HepG2 (cell line): ENCODE results near the gene GMPPB. TPM values are rescaled to one million over a fixed set of nuclear protein-coding genes. Genes with fewer than 3 reads are reported as not detected.

ENCODE experiments used
- DPF2 ChIP-seq: sonication (generic); formaldehyde crosslinking; IDR thresholded peaks from 2 replicates; pipeline ENCODE4 v1.4.0; 2020; ENCODE audit warnings: mild to moderate bottlenecking, low read depth, missing genetic modification reagents, borderline replicate concordance
- GTF3A ChIP-seq: sonication (generic); formaldehyde crosslinking; conservative IDR thresholded peaks from 2 replicates; pipeline ENCODE4 v1.4.0; 2020; ENCODE audit warnings: mild to moderate bottlenecking, missing genetic modification reagents
- HES4 ChIP-seq: sonication (generic); formaldehyde crosslinking; IDR thresholded peaks from 2 replicates; pipeline ENCODE4 v1.9.0; 2021; ENCODE audit warnings: mild to moderate bottlenecking, missing genetic modification reagents, borderline replicate concordance
- IRF1 ChIP-seq: sonication (generic); formaldehyde crosslinking; IDR thresholded peaks from 2 replicates; pipeline ENCODE4 v1.4.0; 2020; ENCODE audit warnings: low read depth, mild to moderate bottlenecking, missing genetic modification reagents
- ISX ChIP-seq: sonication (generic); formaldehyde crosslinking; conservative IDR thresholded peaks from 2 replicates; pipeline ENCODE4 v1.5.0; 2020; ENCODE audit warnings: missing genetic modification reagents
- KMT2B ChIP-seq: IDR thresholded peaks from 2 replicates; pipeline ENCODE4 v1.6.1; 2016; ENCODE audit warnings: missing genetic modification reagents, missing compliant biosample characterization
- NCOA2 ChIP-seq: sonication (generic); formaldehyde crosslinking; IDR thresholded peaks from 2 replicates; pipeline ENCODE4 v1.8.0; 2022; ENCODE audit warnings: inconsistent platforms
- PBX2 ChIP-seq: IDR thresholded peaks from 2 replicates; pipeline ENCODE4 v1.6.1; 2016; ENCODE audit warnings: control low read depth
- PHF8 ChIP-seq: sonication (generic); formaldehyde crosslinking; IDR thresholded peaks from 2 replicates; pipeline ENCODE4 v1.5.0; 2020; ENCODE audit warnings: missing genetic modification reagents
- SAP130 ChIP-seq: IDR thresholded peaks from 2 replicates; pipeline ENCODE4 v1.6.1; 2016; ENCODE audit warnings: low read depth
- SMAD1 ChIP-seq: sonication (generic); formaldehyde crosslinking; IDR thresholded peaks from 2 replicates; pipeline ENCODE4 v1.4.0; 2020; ENCODE audit warnings: missing genetic modification reagents, low read depth, mild to moderate bottlenecking, borderline replicate concordance
- SRSF4 ChIP-seq: fragments of 200-400 bp; formaldehyde crosslinking; IDR thresholded peaks from one replicate; pipeline ENCODE4 v1.6.1; 2018; ENCODE audit warnings: mild to moderate bottlenecking, low read depth, low read length, moderate library complexity; ENCODE audit not compliant: poor library complexity, severe bottlenecking
- TOPORS ChIP-seq: sonication (generic); formaldehyde crosslinking; IDR thresholded peaks from 2 replicates; pipeline ENCODE4 v1.8.0; 2023; ENCODE audit warnings: mild to moderate bottlenecking, missing genetic modification reagents
- ZBTB7B ChIP-seq: sonication (generic); formaldehyde crosslinking; IDR thresholded peaks from 2 replicates; pipeline ENCODE4 v1.4.0; 2020; ENCODE audit warnings: missing genetic modification reagents
- ZFAT ChIP-seq: sonication (generic); formaldehyde crosslinking; conservative IDR thresholded peaks from 2 replicates; pipeline ENCODE4 v1.8.1; 2023; ENCODE audit warnings: missing genetic modification reagents, inconsistent platforms
- ZKSCAN5 ChIP-seq: sonication (generic); formaldehyde crosslinking; IDR thresholded peaks from 2 replicates; pipeline ENCODE4 v1.5.1; 2020; ENCODE audit warnings: mild to moderate bottlenecking, missing genetic modification reagents
- ZNF292 ChIP-seq: sonication (generic); formaldehyde crosslinking; IDR thresholded peaks from 2 replicates; pipeline ENCODE4 v1.8.1; 2022; ENCODE audit warnings: mild to moderate bottlenecking, low read depth, missing genetic modification reagents, borderline replicate concordance
- ZNF296 ChIP-seq: sonication (generic); formaldehyde crosslinking; conservative IDR thresholded peaks from 2 replicates; pipeline ENCODE4 v1.5.0; 2020; ENCODE audit warnings: mild to moderate bottlenecking, missing genetic modification reagents
- ZNF337 ChIP-seq: sonication (generic); formaldehyde crosslinking; IDR thresholded peaks from 2 replicates; pipeline ENCODE4 v1.5.1; 2020; ENCODE audit warnings: missing genetic modification reagents, low read depth, mild to moderate bottlenecking, borderline replicate concordance
- ZNF569 ChIP-seq: sonication (generic); formaldehyde crosslinking; IDR thresholded peaks from 2 replicates; pipeline ENCODE4 v1.5.0; 2020; ENCODE audit warnings: mild to moderate bottlenecking, missing genetic modification reagents, moderate library complexity, borderline replicate concordance
- ZNF788 ChIP-seq: sonication (generic); formaldehyde crosslinking; IDR thresholded peaks from 2 replicates; pipeline ENCODE4 v1.5.0; 2020; ENCODE audit warnings: mild to moderate bottlenecking, missing genetic modification reagents, borderline replicate concordance
- ZNF850 ChIP-seq: sonication (generic); formaldehyde crosslinking; conservative IDR thresholded peaks from 2 replicates; pipeline ENCODE4 v1.9.0; 2021; ENCODE audit warnings: mild to moderate bottlenecking, missing genetic modification reagents
- ZNF883 ChIP-seq: sonication (generic); formaldehyde crosslinking; IDR thresholded peaks from 2 replicates; pipeline ENCODE4 v1.5.1; 2020; ENCODE audit warnings: mild to moderate bottlenecking, missing genetic modification reagents; ENCODE audit errors: not compliant biosample characterization
- polyA plus RNA-seq, 8 experiments: library from polyadenylated mRNA; depleted of rRNA in 3 of 8; stranded (reverse) in 7 of 8; unstranded in 1 of 8; fragments of >200 nt; fragmentation: Illumina TruSeq in 4 of 8; extraction: Trizol in 4 of 8; gene quantifications; 2 replicates each; pipeline versions ENCODE4 v1.2.1 to v1.2.3, GENCODE V29; 2011 to 2016; ENCODE audit warnings: low read depth in 4 of 8, missing spikeins in 1 of 8, mixed read lengths in 1 of 8; ENCODE audit not compliant: insufficient read depth in 1 of 8
- total RNA-seq, 5 experiments: library from RNA; depleted of rRNA; stranded (reverse); fragments of >200 nt; fragmentation: Illumina TruSeq; extraction: Trizol; gene quantifications; 2 replicates each; pipeline ENCODE4 v1.2.3, GENCODE V29; 2016; ENCODE audit warnings: low read depth in 1 of 5
- TF ChIP-seq, protein P1 (sequence below): sonication (generic); formaldehyde crosslinking; IDR thresholded peaks from 2 replicates; pipeline ENCODE4 v1.4.0; 2020; ENCODE audit warnings: missing genetic modification reagents, borderline replicate concordance
- TF ChIP-seq, protein P2 (sequence below): sonication (generic); formaldehyde crosslinking; IDR thresholded peaks from 2 replicates; pipeline ENCODE4 v1.5.0; 2020; ENCODE audit warnings: missing genetic modification reagents

The GMPPB gene
- total and polyA plus RNA-seq, 2 of the 13 experiments (the other 11 are each of a cell fraction or from before 2014, with no cell fraction given): 6.5 to 23.1 TPM

- no peak for TF ChIP-seq TOPORS (CRISPR knock-in tag)
- peak; percentile 96 for TF ChIP-seq SAP130 (CRISPR knock-in tag)
- 0 out of 2 replicates have a peak, but pooled peaks have one; percentile 19 for TF ChIP-seq ZBTB7B
- TF ChIP-seq ZNF850 (CRISPR knock-in tag): no peak
- TF ChIP-seq PHF8 (CRISPR knock-in tag): peak; percentile 85
- no peak for TF ChIP-seq ZKSCAN5 (CRISPR knock-in tag)
- 0 out of 2 replicates have a peak, but pooled peaks have one; percentile 32 for TF ChIP-seq KMT2B (CRISPR knock-in tag)
- no peak for TF ChIP-seq PBX2 (CRISPR knock-in tag)
- TF ChIP-seq SMAD1: no peak
- 0 out of 2 replicates have a peak, but pooled peaks have one; percentile 69 for TF ChIP-seq IRF1 (CRISPR knock-in tag)
- TF ChIP-seq ZFAT (CRISPR knock-in tag): no peak
- no peak for TF ChIP-seq HES4 (CRISPR knock-in tag)
- TF ChIP-seq SRSF4: no peak
- 0 out of 2 replicates have a peak, but pooled peaks have one; percentile 77 for TF ChIP-seq ZNF569 (CRISPR knock-in tag)
- no peak for TF ChIP-seq ZNF292 (CRISPR knock-in tag)
- peak; percentile 64 for TF ChIP-seq ZNF883 (CRISPR knock-in tag)
- TF ChIP-seq ZNF337 (CRISPR knock-in tag): peak; percentile 57; the same call in 1 of the 2 replicates
- TF ChIP-seq, protein P1, sequence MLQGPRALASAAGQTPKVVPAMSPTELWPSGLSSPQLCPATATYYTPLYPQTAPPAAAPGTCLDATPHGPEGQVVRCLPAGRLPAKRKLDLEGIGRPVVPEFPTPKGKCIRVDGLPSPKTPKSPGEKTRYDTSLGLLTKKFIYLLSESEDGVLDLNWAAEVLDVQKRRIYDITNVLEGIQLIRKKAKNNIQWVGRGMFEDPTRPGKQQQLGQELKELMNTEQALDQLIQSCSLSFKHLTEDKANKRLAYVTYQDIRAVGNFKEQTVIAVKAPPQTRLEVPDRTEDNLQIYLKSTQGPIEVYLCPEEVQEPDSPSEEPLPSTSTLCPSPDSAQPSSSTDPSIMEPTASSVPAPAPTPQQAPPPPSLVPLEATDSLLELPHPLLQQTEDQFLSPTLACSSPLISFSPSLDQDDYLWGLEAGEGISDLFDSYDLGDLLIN (CRISPR knock-in tag): no peak; the same call in 1 of the 2 replicates
- TF ChIP-seq, protein P2, sequence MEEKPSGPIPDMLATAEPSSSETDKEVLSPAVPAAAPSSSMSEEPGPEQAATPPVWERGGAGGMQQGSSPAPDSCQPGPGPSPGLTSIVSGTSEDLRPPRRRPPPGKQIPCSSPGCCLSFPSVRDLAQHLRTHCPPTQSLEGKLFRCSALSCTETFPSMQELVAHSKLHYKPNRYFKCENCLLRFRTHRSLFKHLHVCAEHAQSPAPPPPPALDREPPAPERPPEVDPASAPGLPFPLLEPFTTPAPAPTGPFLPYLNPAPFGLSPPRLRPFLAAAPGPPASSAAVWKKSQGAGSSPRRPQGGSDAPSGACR (CRISPR knock-in tag): no peak
- TF ChIP-seq GTF3A: no peak; the same call in 1 of the 2 replicates
- TF ChIP-seq NCOA2 (CRISPR knock-in tag): peak; percentile 10; the same call in 1 of the 2 replicates
- no peak; the same call in 1 of the 2 replicates for TF ChIP-seq ZNF788
- TF ChIP-seq DPF2 (CRISPR knock-in tag): 0 out of 2 replicates have a peak, but pooled peaks have one; percentile 29
- TF ChIP-seq ISX (CRISPR knock-in tag): no peak
- no peak for TF ChIP-seq ZNF296 (CRISPR knock-in tag)
Observed at GRCh38 chr3:49723628-49724551, at the start of gene GMPPB (continued).
